SU-DHL-6 (cell line): ENCODE measurements around the gene SUN1.

Experiments used
- H2AFZ ChIP-seq: fragments of 200-600 bp; sonication (generic); 2 replicates; pipeline ENCODE4 v1.6.1; 2014; ENCODE audit warnings: low read depth, mild to moderate bottlenecking, moderate library complexity, mixed read lengths, antibody characterized with exemption, low read length; ENCODE audit not compliant: severe bottlenecking
- H3F3A ChIP-seq: fragments of 200-600 bp; shearing (Covaris generic); 2 replicates; pipeline ENCODE4 v1.6.0; 2016; ENCODE audit warnings: antibody characterized with exemption, mild to moderate bottlenecking; ENCODE audit not compliant: insufficient read depth
- H3K27ac ChIP-seq: fragments of 200-600 bp; sonication (generic); 2 replicates; pipeline ENCODE4 v1.5.1; 2016; ENCODE audit warnings: low read depth, mild to moderate bottlenecking, low read length, moderate library complexity, mixed read lengths
- H3K27me3 ChIP-seq: fragments of 200-600 bp; sonication (generic), shearing (Covaris generic); 2 replicates; pipeline ENCODE4 v1.6.0; 2014; ENCODE audit warnings: mild to moderate bottlenecking, low read length
- H3K36me3 ChIP-seq: fragments of 200-600 bp; sonication (generic); 2 replicates; pipeline ENCODE4 v1.6.1; 2014; ENCODE audit warnings: mild to moderate bottlenecking, low read length, mixed read lengths
- H3K4me2 ChIP-seq: fragments of 300-600, 200-600 bp; shearing (Covaris generic), sonication (generic); 2 replicates; pipeline ENCODE4 v1.6.0; 2014; ENCODE audit warnings: low read length, low read depth, mild to moderate bottlenecking; ENCODE audit not compliant: poor library complexity, severe bottlenecking
- H3K4me3 ChIP-seq: fragments of 200-600 bp; sonication (generic); 2 replicates; pipeline ENCODE4 v1.5.1; 2014; ENCODE audit warnings: antibody characterized with exemption, low read length, mild to moderate bottlenecking, mixed read lengths; ENCODE audit not compliant: insufficient read depth, poor library complexity, severe bottlenecking
- H3K79me2 ChIP-seq: fragments of 200-600 bp; sonication (generic); 2 replicates; pipeline ENCODE4 v1.6.1; 2014; ENCODE audit warnings: mild to moderate bottlenecking, low read length, moderate library complexity; ENCODE audit not compliant: insufficient read depth
- H3K9ac ChIP-seq: fragments of 200-600 bp; sonication (generic); 2 replicates; pipeline ENCODE4 v1.7.0; 2014; ENCODE audit warnings: mild to moderate bottlenecking, low read length
- H3K9me2 ChIP-seq: fragments of 200-600 bp; sonication (generic); replicated peaks from 2 replicates; pipeline ENCODE4 v1.6.1; 2014; ENCODE audit warnings: low read length; ENCODE audit not compliant: insufficient read depth
- H3K9me3 ChIP-seq: fragments of 200-600 bp; sonication (generic); 2 replicates; pipeline ENCODE4 v1.6.1; 2014; ENCODE audit warnings: low read length, mixed read lengths; ENCODE audit not compliant: insufficient read depth
- H4K20me1 ChIP-seq: fragments of 200-600 bp; sonication (generic); 2 replicates; pipeline ENCODE4 v1.6.1; 2014; ENCODE audit warnings: low read depth, mild to moderate bottlenecking, antibody characterized with exemption, low read length, moderate library complexity, mixed read lengths
- EZH2phosphoT487 ChIP-seq: fragments of 200-600 bp; sonication (generic), shearing (Covaris generic); conservative IDR thresholded peaks from 2 replicates; pipeline ENCODE4 v1.6.1; 2018; ENCODE audit warnings: mild to moderate bottlenecking, antibody characterized with exemption, low read length, moderate library complexity, mixed read lengths
- TF ChIP-seq, protein P1 (sequence below): fragments of 200-600 bp; sonication (generic); IDR thresholded peaks from one replicate; pipeline ENCODE4 v1.5.1; 2017; ENCODE audit warnings: antibody characterized with exemption, mild to moderate bottlenecking, low read length, moderate library complexity; ENCODE audit not compliant: insufficient read depth, poor library complexity, severe bottlenecking

Gene SUN1

DNA sequence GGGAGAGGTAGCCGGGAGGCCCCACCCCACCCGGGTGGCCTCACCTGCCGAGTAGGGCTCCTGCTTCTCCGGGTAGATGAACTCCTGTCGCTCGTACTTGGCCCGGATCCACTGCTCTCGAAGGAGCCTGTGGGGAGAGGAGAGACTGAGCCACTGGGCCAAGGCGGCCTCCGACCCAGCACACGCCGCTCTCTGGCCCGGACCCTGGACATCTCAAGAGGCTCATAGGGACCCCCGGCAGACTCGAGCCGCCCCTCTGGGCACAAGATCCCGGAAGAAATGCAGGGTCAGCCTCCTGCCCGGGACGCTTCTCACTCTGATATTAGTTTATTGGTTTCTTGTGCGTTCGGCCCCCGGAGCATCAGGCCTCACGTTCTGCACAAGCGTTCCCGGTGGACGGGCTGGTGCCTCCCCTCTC is 87.7 kb downstream of the SUN1 start:
- H3K36me3 ChIP-seq: no peaks in the 10 kb centered on the region
- no peak overlapping the region for H3K9ac ChIP-seq
- H3K4me2 ChIP-seq: no peak overlapping the region
- TF ChIP-seq, protein P1, sequence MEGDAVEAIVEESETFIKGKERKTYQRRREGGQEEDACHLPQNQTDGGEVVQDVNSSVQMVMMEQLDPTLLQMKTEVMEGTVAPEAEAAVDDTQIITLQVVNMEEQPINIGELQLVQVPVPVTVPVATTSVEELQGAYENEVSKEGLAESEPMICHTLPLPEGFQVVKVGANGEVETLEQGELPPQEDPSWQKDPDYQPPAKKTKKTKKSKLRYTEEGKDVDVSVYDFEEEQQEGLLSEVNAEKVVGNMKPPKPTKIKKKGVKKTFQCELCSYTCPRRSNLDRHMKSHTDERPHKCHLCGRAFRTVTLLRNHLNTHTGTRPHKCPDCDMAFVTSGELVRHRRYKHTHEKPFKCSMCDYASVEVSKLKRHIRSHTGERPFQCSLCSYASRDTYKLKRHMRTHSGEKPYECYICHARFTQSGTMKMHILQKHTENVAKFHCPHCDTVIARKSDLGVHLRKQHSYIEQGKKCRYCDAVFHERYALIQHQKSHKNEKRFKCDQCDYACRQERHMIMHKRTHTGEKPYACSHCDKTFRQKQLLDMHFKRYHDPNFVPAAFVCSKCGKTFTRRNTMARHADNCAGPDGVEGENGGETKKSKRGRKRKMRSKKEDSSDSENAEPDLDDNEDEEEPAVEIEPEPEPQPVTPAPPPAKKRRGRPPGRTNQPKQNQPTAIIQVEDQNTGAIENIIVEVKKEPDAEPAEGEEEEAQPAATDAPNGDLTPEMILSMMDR: no peak
- no peak for TF ChIP-seq EZH2phosphoT487
- H3K9me2 ChIP-seq: no peaks in the 10 kb centered on the region
- no peaks in the 10 kb centered on the region for H3F3A ChIP-seq
- no peaks in the 10 kb centered on the region for H4K20me1 ChIP-seq
- H3K9me3 ChIP-seq: no peaks in the 10 kb centered on the region
- no peak overlapping the region for H3K4me3 ChIP-seq
- no peaks in the 10 kb centered on the region for H3K27me3 ChIP-seq
- no peaks in the 10 kb centered on the region for H3K79me2 ChIP-seq
- no peak overlapping the region for H3K27ac ChIP-seq
- H2AFZ ChIP-seq: no peak overlapping the region

DNA sequence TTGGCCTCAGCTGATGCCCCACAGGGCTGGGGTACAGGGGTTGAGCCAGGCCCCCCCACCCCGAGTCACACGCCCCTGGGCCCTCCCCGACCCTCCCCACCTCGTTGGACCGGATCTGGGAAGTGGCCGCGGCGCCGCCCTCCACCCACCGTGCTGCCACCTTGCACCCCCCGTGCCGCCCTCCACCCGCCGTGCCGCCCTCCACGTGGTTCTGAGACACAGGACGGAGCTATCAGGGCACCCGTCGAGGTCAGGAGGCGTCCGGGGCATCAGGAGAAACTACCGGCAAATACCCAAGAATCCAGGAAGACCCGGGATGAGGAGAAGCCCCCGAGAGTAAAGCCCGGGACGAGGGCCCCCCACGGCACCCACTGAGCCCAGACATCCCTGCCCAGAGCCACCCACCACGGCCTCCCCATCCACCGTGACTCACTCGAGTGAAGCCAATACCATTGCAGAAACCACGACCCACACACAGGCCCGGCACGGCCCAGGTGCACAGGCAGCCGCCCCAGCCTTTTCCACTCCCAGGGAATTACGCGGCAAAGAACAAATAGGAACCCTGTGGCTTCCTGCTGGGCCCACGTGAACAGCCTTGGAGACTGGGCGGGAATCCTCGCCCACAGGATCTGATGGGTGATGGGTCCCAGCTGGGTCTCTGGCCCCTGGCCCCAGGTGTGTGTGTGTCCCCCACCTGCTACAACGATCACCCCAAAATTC is 88.2 kb downstream of the SUN1 start:
- Histone ChIP-seq H2AFZ (no peak overlapping the region), H3K79me2 (no peaks in the 10 kb centered on the region)

DNA sequence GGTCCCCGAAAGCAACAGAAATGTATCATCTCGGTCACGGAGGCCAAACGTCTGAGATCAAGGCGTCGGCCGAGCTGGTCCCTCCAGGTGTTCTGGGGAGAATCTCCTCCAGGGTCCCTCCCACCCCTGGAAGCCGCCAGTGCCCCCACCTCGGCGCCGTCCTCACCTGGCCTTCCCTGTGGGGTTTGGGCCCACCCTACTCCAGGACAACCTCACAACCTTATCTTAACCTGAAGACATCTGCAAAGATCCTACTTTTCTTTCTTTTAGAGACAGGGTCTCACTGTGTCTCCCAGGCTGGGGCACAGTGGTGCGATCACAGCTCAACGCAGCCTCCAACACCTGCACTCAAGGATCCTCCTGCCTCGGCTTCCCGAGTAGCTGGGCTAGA is 88.8 kb downstream of the SUN1 start:
- Histone ChIP-seq H3K9me2 (no peaks in the 10 kb centered on the region), H3K9ac (no peak overlapping the region), H3K9me3 (no peaks in the 10 kb centered on the region), H4K20me1 (no peaks in the 10 kb centered on the region), H3K79me2 (no peaks in the 10 kb centered on the region), H3K4me2 (no peak overlapping the region), H3K27me3 (no peaks in the 10 kb centered on the region), H3K36me3 (no peaks in the 10 kb centered on the region), H3K4me3 (no peak overlapping the region), H3F3A (no peaks in the 10 kb centered on the region), H2AFZ (no peak overlapping the region), H3K27ac (no peak overlapping the region)
- no peak for TF ChIP-seq EZH2phosphoT487
- TF ChIP-seq, protein P1: no peak

More for the DNA sequence above, 88.2 kb downstream of the SUN1 start:
- no peaks in the 10 kb centered on the region for H3K36me3 ChIP-seq
- no peak overlapping the region for H3K4me3 ChIP-seq
- no peak overlapping the region for H3K9ac ChIP-seq
- H3F3A ChIP-seq: no peaks in the 10 kb centered on the region
- no peaks in the 10 kb centered on the region for H3K9me2 ChIP-seq
- TF ChIP-seq EZH2phosphoT487: no peak
- TF ChIP-seq, protein P1: no peak
- H4K20me1 ChIP-seq: no peaks in the 10 kb centered on the region
- no peaks in the 10 kb centered on the region for H3K9me3 ChIP-seq
- H3K27me3 ChIP-seq: no peaks in the 10 kb centered on the region
- H3K27ac ChIP-seq: no peak overlapping the region
- H3K4me2 ChIP-seq: no peak overlapping the region
